ENCODE measurements around the gene ABCA5.

GRCh38 chr17:69228576-69228975 is 98.4 kb downstream of the ABCA5 start, which contains the start of gene ABCA10:
- TF ChIP-seq, protein P1, sequence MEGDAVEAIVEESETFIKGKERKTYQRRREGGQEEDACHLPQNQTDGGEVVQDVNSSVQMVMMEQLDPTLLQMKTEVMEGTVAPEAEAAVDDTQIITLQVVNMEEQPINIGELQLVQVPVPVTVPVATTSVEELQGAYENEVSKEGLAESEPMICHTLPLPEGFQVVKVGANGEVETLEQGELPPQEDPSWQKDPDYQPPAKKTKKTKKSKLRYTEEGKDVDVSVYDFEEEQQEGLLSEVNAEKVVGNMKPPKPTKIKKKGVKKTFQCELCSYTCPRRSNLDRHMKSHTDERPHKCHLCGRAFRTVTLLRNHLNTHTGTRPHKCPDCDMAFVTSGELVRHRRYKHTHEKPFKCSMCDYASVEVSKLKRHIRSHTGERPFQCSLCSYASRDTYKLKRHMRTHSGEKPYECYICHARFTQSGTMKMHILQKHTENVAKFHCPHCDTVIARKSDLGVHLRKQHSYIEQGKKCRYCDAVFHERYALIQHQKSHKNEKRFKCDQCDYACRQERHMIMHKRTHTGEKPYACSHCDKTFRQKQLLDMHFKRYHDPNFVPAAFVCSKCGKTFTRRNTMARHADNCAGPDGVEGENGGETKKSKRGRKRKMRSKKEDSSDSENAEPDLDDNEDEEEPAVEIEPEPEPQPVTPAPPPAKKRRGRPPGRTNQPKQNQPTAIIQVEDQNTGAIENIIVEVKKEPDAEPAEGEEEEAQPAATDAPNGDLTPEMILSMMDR (IDR thresholded peaks at IDR 0.05 in 2 of 3, conservative IDR thresholded peaks at IDR 0.05 in 1 of 3; ENCODE audit: insufficient read depth in 2 of 3, low read depth in 1 of 3, low read length in 3 of 3): no peak
- TF ChIP-seq, protein P2, sequence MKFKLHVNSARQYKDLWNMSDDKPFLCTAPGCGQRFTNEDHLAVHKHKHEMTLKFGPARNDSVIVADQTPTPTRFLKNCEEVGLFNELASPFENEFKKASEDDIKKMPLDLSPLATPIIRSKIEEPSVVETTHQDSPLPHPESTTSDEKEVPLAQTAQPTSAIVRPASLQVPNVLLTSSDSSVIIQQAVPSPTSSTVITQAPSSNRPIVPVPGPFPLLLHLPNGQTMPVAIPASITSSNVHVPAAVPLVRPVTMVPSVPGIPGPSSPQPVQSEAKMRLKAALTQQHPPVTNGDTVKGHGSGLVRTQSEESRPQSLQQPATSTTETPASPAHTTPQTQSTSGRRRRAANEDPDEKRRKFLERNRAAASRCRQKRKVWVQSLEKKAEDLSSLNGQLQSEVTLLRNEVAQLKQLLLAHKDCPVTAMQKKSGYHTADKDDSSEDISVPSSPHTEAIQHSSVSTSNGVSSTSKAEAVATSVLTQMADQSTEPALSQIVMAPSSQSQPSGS (CRISPR knock-in tag; IDR thresholded peaks at IDR 0.05): no peak
- TF ChIP-seq, protein P3, sequence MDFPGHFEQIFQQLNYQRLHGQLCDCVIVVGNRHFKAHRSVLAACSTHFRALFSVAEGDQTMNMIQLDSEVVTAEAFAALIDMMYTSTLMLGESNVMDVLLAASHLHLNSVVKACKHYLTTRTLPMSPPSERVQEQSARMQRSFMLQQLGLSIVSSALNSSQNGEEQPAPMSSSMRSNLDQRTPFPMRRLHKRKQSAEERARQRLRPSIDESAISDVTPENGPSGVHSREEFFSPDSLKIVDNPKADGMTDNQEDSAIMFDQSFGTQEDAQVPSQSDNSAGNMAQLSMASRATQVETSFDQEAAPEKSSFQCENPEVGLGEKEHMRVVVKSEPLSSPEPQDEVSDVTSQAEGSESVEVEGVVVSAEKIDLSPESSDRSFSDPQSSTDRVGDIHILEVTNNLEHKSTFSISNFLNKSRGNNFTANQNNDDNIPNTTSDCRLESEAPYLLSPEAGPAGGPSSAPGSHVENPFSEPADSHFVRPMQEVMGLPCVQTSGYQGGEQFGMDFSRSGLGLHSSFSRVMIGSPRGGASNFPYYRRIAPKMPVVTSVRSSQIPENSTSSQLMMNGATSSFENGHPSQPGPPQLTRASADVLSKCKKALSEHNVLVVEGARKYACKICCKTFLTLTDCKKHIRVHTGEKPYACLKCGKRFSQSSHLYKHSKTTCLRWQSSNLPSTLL (IDR thresholded peaks at IDR 0.05): no peak
- no peak for TF ChIP-seq HDAC2 (IDR thresholded peaks at IDR 0.05)
